SJSA1 (cell line): ENCODE results near the gene C16orf86. TPM values are rescaled to one million over a fixed set of nuclear protein-coding genes. Genes with fewer than 3 reads are reported as not detected.

Experiments used
- DNase-seq, 2 experiments: peaks; one replicate each; pipeline ENCODE4 v3.0.0-alpha.2; 2015 to 2020; ENCODE audit warnings: low spot score in 2 of 2, low read depth in 1 of 2
- H3K27ac ChIP-seq: fragments of 250-450 bp; sonication (Bioruptor Pico); 2 replicates; pipeline ENCODE4 v1.5.1; 2020; ENCODE audit warnings: mild to moderate bottlenecking, moderate library complexity
- H3K27me3 ChIP-seq: fragments of 250-450 bp; sonication (Bioruptor Pico); replicated peaks from 2 replicates; pipeline ENCODE4 v1.5.1; 2020; ENCODE audit warnings: mild to moderate bottlenecking, moderate library complexity
- H3K36me3 ChIP-seq: fragments of 250-450 bp; sonication (Bioruptor Pico); 2 replicates; pipeline ENCODE4 v1.5.1; 2020; ENCODE audit warnings: mild to moderate bottlenecking
- H3K4me1 ChIP-seq: fragments of 250-450 bp; sonication (Bioruptor Pico); replicated peaks from 2 replicates; pipeline ENCODE4 v1.6.1; 2021; ENCODE audit warnings: mild to moderate bottlenecking
- H3K4me3 ChIP-seq: fragments of 250-450 bp; sonication (Bioruptor Pico); 2 replicates; pipeline ENCODE4 v1.5.1; 2020; ENCODE audit warnings: mild to moderate bottlenecking
- H3K9me3 ChIP-seq: fragments of 250-450 bp; sonication (Bioruptor Pico); replicated peaks from 2 replicates; pipeline ENCODE4 v1.5.1; 2020; ENCODE audit warnings: mild to moderate bottlenecking
- total RNA-seq: library from RNA; depleted of rRNA; stranded (reverse); fragments of >200 nt; shearing (Covaris generic); gene quantifications from 2 replicates; pipeline ENCODE4 v1.2.3, GENCODE V29; 2014; rRNA removed

C16orf86 gene, protein sequence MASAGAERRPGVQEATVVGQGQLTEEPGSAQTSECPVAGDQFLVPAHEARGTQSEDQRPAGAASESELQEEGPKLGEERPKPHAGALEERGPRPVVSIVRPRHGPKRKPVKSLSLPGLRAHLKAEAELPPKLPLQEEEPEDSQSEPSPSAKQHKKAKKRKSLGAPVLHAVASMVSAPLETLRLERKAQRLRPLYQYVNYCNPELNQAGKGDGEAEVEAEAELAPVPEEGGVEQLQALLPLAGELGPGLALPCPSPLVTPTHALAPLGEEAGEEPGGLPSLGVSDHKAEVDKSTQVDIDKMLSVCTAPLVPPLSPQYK
- 0.32 TPM in 1 of 2 replicates, not detected in the other for total RNA-seq

DNA sequence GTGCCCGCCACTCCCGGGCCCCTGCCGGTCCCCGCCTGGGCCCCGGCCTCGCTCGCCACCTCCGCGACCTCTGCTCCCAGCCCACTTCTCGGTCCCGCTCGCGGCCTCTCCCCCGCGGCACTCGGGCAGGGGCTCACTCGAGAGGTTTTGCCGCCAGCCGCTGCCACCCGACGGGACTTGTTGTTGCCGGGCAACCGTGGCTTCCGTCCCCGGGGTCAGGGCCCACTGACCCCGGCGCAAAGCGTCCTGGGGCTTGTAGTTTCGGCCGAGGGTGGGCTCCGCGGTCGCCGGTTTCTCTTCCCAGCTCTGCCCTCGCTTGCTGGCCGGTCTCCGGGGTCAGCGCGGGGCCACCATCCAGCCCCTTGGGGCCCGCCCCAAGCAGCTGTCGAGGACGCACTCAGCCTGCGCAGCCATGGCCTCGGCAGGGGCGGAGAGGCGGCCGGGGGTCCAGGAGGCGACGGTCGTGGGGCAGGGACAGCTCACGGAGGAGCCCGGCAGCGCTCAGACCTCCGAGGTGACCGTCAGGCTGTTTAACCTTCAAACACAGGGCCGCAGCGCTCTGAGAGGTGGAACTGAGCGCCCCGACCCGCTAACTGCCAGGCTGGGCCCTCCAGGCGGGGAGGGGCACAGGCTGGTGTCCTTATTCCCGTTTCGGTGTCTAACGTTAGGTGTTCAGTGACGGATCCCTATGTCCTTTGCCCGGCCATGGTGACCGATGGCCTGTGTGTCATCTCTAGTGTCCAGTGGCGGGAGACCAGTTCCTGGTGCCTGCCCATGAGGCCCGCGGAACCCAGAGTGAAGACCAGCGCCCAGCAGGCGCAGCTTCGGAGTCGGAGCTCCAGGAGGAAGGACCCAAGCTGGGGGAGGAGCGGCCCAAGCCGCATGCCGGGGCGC, at the start of gene C16orf86, which contains the start of gene ENKD1:
Gene C16orf86, plus strand, starts transcription at position 256 of the 894 bp plus-strand sequence. Its CDS starts 157 bp downstream, at position 413.
Gene ENKD1, minus strand, starts transcription at position 192 of the 894 bp plus-strand sequence. CDS start 308 bp downstream, outside the sequence.
- Histone ChIP-seq H3K27me3 (no peaks in the 10 kb centered on the region), H3K4me1 (peaks cover 25% of the 10 kb centered on the region), H3K4me3 (peak within 1 kb of the TSS; percentile 47), H3K36me3 (no peaks in the 10 kb centered on the region), H3K9me3 (peaks cover 2% of the 10 kb centered on the region; the same call in 1 of the 2 replicates), H3K27ac (0 out of 2 replicates have a peak within 1 kb of the TSS, but pooled peaks have one; percentile 1)
- DNase-seq: peak in 1 of 2 experiments; percentile 74

DNA sequence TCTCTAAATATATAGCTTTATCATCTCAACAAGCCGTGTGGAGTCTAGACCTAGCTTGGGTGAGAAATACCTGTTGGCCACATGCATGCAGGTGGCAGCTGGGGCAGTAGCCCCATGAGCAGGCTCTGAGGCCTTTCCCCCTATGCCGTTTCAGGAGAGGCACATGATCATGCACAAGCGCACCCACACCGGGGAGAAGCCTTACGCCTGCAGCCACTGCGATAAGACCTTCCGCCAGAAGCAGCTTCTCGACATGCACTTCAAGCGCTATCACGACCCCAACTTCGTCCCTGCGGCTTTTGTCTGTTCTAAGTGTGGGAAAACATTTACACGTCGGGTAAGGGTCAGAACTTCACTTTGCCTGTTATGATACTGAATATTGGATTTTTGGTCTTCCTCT, 38.4 kb upstream of the C16orf86 start:
- H3K4me1 ChIP-seq: no peaks in the 10 kb centered on the region
- no peak for DNase-seq
- peaks cover 78% of the 10 kb centered on the region for H3K36me3 ChIP-seq
- no peak overlapping the region for H3K27ac ChIP-seq
- no peaks in the 10 kb centered on the region for H3K27me3 ChIP-seq
- H3K9me3 ChIP-seq: no peaks in the 10 kb centered on the region
- H3K4me3 ChIP-seq: no peak overlapping the region

DNA sequence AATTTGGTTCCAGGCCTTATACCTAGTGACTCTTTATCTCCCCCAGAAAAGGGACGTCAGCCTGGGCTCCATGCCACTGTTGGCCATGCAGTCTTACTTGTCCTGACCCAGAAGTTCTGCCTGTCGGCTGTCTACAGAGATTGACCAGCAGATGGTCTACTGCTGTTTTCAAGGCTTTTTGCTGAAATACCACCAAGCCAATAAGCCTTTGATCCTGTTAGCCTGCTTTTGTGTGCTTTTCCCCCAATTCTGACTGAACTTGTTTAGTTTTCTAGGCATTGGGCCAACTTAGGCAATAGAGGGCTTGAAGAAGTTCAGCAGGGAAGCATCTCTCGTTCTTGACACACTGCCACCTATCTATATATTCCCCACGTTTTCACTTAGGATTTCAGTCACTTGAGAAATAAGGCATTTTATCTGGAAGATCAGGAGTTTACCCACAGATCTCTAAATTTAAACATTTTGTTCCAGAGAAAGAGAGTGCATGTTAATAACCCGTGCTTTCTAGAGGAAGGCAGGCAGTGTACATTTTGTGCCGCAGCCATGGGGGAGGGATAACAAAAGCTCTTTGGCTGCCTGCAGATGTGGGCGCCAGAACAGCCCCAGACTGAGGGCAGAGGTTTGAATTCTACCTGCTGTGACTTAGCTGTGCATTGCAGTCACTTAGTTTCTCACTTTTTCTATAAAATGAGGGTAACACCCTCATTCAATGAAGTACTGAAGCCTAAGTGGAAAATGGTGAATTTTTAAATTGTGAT, 34.0 kb upstream of the C16orf86 start:
- Histone ChIP-seq H3K36me3 (peaks cover 80% of the 10 kb centered on the region), H3K27me3 (no peaks in the 10 kb centered on the region), H3K4me3 (no peak overlapping the region), H3K4me1 (no peaks in the 10 kb centered on the region), H3K27ac (no peak overlapping the region), H3K9me3 (no peaks in the 10 kb centered on the region)
- DNase-seq: no peak

DNA sequence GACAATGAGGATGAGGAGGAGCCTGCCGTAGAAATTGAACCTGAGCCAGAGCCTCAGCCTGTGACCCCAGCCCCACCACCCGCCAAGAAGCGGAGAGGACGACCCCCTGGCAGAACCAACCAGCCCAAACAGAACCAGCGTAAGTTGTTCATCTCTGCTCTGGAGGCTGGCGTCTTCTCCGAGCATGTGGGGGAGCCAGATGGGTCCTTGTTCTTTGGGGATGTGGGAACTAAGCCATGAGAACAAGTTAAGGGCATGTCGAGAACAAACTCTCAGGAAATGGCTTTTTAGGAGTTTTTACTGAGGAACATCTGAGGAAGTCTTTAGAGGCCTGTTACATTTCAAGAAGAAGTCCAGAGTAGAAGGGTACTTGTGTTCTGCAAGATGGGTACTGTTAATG, 29.9 kb upstream of the C16orf86 start:
- Histone ChIP-seq H3K4me3 (no peak overlapping the region), H3K27ac (no peak overlapping the region), H3K4me1 (no peaks in the 10 kb centered on the region), H3K27me3 (no peaks in the 10 kb centered on the region), H3K9me3 (no peaks in the 10 kb centered on the region), H3K36me3 (peaks cover 74% of the 10 kb centered on the region)
- no peak for DNase-seq

DNA sequence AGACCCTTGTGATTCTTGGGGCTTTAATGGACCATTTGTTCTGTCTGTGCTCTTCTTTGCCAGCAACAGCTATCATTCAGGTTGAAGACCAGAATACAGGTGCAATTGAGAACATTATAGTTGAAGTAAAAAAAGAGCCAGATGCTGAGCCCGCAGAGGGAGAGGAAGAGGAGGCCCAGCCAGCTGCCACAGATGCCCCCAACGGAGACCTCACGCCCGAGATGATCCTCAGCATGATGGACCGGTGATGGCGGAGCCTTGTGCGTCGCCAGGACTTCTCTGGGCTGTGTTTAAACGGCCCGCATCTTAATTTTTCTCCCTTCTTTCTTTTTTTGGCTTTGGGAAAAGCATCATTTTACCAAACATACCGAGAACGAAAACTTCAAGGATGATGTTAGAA, 29.0 kb upstream of the C16orf86 start:
- DNase-seq: no peak
- Histone ChIP-seq H3K36me3 (peaks cover 65% of the 10 kb centered on the region), H3K4me3 (no peak overlapping the region), H3K27me3 (no peaks in the 10 kb centered on the region), H3K9me3 (no peaks in the 10 kb centered on the region), H3K27ac (no peak overlapping the region), H3K4me1 (no peaks in the 10 kb centered on the region)

DNA sequence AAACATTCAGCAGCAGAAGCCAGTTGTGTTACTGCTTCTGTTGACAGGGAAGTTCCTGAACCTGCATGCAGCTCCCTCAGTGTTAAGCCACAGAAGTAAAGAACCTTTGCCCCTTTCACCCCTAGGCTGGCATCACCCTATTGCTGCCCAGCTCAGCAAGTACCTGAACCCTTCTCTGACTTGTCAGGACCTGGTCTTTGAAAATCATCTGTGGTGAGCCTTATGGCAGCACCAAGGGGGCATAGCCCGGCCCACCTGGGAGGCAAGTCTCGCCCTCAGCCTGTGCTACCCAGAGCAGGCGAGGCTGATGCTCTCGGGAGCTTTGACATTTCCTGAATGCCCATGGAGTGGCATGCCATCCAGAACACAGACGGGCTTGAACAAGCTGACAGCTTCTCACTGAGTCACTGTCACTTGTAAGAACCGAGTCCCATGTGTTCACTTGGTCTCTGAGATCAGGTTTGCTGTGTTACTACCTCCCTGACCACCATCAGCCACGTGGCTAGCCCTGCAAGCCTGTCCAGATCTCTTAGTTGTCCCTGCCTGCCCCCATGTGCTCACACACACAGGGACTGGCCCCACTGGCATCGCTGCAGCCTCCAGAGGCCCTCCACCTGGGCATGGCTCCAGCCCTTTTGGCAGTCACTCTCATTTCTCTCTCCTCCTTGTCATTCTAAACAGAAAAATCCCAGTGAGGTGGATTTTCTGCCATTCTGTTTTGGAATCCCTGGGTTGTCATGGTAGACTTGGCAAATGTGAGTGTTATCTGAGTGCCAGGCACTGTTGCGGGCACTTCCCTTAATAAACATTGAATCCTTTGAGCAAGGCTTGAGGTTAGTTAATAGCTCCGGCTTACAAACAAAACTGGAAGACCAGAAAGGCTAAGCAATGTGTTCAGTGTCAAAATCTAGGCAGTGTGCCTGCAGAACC, 24.6 kb upstream of the C16orf86 start:
- Histone ChIP-seq H3K36me3 (peaks cover 27% of the 10 kb centered on the region), H3K4me1 (peaks cover 7% of the 10 kb centered on the region), H3K9me3 (no peaks in the 10 kb centered on the region), H3K4me3 (no peak overlapping the region), H3K27ac (no peak overlapping the region), H3K27me3 (peaks cover 25% of the 10 kb centered on the region)
- no peak for DNase-seq

DNA sequence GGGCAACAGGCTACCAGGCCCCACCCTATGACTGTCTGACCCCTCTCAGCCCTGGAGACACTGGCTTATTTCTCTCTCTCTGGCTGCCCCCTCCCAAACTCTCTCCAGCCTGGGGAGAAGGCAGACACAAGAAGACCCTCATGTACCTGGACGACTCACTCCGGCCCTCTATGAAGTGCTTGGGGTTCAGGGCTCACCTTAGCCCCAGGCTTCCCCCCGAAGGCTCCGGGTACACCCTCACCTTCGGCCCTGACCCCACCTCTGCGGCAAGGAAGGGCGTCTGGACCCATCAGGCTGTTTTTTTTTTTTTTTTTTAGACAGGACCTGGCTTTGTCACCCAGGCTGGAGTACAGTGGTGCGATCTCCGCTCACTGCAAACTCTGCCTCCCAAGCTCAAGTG, 22.6 kb upstream of the C16orf86 start:
- Histone ChIP-seq H3K27ac (no peak overlapping the region), H3K36me3 (peaks cover 7% of the 10 kb centered on the region), H3K4me1 (peaks cover 7% of the 10 kb centered on the region), H3K27me3 (peaks cover 43% of the 10 kb centered on the region), H3K9me3 (no peaks in the 10 kb centered on the region; the same call in 1 of the 2 replicates), H3K4me3 (no peak overlapping the region)
- no peak for DNase-seq

DNA sequence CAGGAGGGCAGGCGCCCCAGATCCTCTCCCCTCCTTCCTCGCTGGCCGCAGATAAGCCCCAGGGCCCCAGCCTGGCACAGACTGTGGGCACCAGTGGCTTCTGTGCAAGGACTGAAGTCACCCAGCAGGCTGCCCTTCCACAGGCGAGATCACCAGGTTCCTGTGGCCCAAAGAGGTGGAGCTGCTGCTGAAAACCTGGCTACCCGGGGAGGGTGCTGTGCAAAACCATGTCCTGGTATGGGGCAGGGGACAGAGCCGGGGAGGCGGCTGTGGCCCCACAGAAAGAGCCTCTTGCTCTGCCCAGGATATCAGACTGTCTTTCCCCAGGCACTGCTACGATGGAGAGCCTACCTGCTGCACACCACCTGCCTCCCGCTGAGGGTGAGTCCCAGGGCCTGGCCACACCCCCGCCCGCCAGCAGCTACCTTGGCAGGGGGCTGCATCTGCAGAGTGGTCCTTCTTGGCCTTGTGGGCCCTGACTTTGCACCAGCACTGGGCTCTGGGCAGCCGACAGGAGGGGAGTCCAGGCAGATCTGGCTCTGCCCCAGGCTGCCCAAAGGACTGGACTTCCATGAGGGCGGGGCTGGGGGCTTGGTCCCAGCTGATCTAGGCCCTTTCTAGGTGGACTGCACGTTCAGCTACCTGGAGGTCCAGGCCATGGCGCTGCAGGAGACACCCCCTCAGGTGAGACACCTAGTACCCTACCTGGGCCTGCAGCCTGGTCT, 21.1 kb upstream of the C16orf86 start:
- H3K36me3 ChIP-seq: no peaks in the 10 kb centered on the region
- no peak overlapping the region for H3K4me3 ChIP-seq
- no peak for DNase-seq
- H3K27me3 ChIP-seq: peaks cover 58% of the 10 kb centered on the region
- no peaks in the 10 kb centered on the region; the same call in 1 of the 2 replicates for H3K9me3 ChIP-seq
- no peak overlapping the region for H3K27ac ChIP-seq
- H3K4me1 ChIP-seq: peaks cover 7% of the 10 kb centered on the region

DNA sequence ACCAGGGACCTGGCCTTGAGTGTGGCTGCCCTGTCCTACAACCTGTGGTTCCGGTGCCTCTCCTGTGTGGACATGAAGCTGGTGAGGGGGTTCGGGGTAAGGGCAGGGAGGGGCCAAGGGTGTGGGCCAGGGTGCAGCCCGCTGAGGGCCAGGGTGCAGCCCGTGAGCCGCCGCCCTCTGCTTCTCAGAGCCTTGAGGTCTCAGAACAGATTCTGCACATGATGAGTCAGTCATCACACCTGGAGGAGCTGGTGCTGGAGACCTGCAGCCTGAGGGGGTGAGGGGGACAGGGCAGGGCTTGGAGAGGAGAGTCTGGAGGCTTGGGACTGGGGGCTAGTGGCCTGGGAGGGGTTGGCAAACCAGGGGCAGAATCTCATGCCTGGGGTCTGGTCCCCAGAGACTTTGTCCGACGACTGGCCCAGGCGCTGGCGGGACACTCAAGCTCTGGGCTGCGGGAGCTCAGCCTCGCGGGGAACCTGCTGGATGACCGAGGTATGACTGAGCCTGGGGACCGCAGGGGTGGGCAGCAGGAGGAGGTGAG, 19.4 kb upstream of the C16orf86 start:
- Histone ChIP-seq H3K4me1 (peaks cover 7% of the 10 kb centered on the region), H3K4me3 (no peak overlapping the region), H3K36me3 (no peaks in the 10 kb centered on the region), H3K27me3 (peaks cover 71% of the 10 kb centered on the region), H3K9me3 (no peaks in the 10 kb centered on the region; the same call in 1 of the 2 replicates), H3K27ac (no peak overlapping the region)
- DNase-seq: no peak

DNA sequence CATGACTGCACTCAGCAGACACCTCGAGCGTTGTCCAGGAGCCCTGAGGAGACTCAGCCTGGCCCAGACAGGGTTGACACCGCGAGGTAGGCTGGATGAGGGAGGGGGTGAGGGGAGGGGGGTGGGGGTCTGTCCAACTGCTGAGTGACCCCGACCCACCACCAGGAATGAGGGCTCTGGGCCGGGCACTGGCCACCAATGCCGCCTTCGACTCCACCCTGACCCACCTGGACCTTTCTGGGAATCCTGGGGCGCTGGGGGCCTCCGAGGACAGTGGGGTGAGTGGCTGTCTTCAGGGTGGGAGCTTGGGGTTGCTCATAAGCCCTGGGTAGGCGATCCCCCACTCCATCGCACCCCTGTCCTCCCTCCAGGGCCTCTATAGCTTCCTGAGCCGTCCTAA, 18.9 kb upstream of the C16orf86 start:
- Histone ChIP-seq H3K27ac (no peak overlapping the region), H3K27me3 (peaks cover 76% of the 10 kb centered on the region), H3K36me3 (no peaks in the 10 kb centered on the region), H3K4me3 (no peak overlapping the region), H3K9me3 (no peaks in the 10 kb centered on the region; the same call in 1 of the 2 replicates), H3K4me1 (peaks cover 11% of the 10 kb centered on the region)
- no peak for DNase-seq

DNA sequence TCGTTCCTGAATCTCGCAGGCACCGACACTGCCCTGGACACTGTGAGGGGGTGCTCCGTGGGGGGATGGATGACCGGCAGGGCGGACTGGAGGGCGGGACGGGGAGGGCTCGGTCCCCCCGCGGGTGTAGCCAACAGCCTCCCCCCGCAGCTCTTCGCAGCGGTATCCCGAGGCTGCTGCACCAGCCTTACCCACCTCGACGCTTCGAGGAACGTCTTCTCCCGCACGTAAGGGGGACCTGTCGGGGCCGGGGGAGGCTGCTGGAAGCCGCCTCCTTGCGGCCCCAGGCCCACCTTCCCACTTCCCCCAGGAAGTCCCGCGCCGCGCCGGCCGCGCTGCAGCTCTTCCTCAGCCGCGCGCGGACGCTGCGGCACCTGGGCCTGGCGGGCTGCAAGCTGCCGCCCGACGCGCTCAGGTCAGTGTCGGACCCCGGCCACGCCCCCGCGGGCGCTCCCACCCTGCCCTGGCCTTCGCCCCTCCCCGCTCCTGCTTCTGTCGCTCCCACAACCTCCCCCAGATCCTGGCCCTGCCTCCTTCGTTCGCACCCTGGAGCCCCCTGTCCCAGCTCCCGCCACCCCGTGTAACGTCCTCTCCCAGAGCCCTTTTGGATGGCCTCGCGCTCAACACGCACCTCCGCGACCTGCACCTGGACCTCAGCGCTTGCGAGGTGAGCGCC, 18.4 kb upstream of the C16orf86 start:
- Histone ChIP-seq H3K4me1 (peaks cover 15% of the 10 kb centered on the region), H3K27ac (no peak overlapping the region), H3K36me3 (0 out of 2 replicates have a peak, but pooled peaks cover 2% of the 10 kb centered on the region), H3K9me3 (no peaks in the 10 kb centered on the region; the same call in 1 of the 2 replicates), H3K27me3 (peaks cover 76% of the 10 kb centered on the region), H3K4me3 (no peak overlapping the region)
- no peak for DNase-seq
